Measurements from ENCODE around the gene COLEC11.

The COLEC11 gene

GRCh38 chr2:3644246-3644525 lies 49.3 kb downstream of the COLEC11 start:
- DNase-seq = no peak
- H2AFZ ChIP-seq (ENCODE audit: low read depth, low read length) = no peak overlapping the region
- H3K4me1 ChIP-seq (ENCODE audit: control insufficient read depth, insufficient read depth, low read depth, low read length) = no peaks in the 10 kb centered on the region
- H3K14ac ChIP-seq (ENCODE audit: low read length in 2 of 2) = no peak overlapping the region
- no peak overlapping the region for H3K4me2 ChIP-seq (ENCODE audit: low read length, poor library complexity, severe bottlenecking)
- no peak overlapping the region for H3K27ac ChIP-seq (ENCODE audit: low read length, poor library complexity, severe bottlenecking)
- no peak overlapping the region for H4K91ac ChIP-seq (ENCODE audit: low read length)
- H3K4ac ChIP-seq (ENCODE audit: low read depth in 1 of 2, low read length in 2 of 2) = no peak overlapping the region
- H3K23ac ChIP-seq (ENCODE audit: low read length in 2 of 2) = no peak overlapping the region
- H3K4me3 ChIP-seq (ENCODE audit: insufficient read depth in 1 of 2, low read depth in 1 of 2, low read length in 2 of 2) = no peak overlapping the region
- no peak overlapping the region for H2BK5ac ChIP-seq (ENCODE audit: low read depth, low read length, poor library complexity, severe bottlenecking)
- H2AK5ac ChIP-seq (ENCODE audit: low read length, severe bottlenecking) = no peak overlapping the region
- no peak overlapping the region for H3K9ac ChIP-seq (ENCODE audit: low read length)
- H3K79me1 ChIP-seq (replicated peaks; ENCODE audit: low read length, poor library complexity, severe bottlenecking) = no peaks in the 10 kb centered on the region
- no peaks in the 10 kb centered on the region for H3K36me3 ChIP-seq (ENCODE audit: control insufficient read depth in 1 of 2, insufficient read depth in 2 of 2, low read depth in 1 of 2, low read length in 2 of 2)
- no peak overlapping the region for H2BK15ac ChIP-seq (ENCODE audit: low read depth, poor library complexity, severe bottlenecking)
- peaks cover 11 to 33% of the 10 kb centered on the region in 2 experiments for H3K27me3 ChIP-seq (ENCODE audit: control insufficient read depth in 1 of 2, insufficient read depth in 1 of 2, low read length in 2 of 2)
- no peak overlapping the region for H3K18ac ChIP-seq (ENCODE audit: low read depth in 1 of 2, low read length in 2 of 2)
- H2BK120ac ChIP-seq (ENCODE audit: low read depth, low read length) = no peak overlapping the region
- H4K8ac ChIP-seq (ENCODE audit: low read length) = no peak overlapping the region
- no peak overlapping the region for H2BK12ac ChIP-seq (ENCODE audit: low read length in 2 of 2)
- H3K9me3 ChIP-seq (ENCODE audit: control insufficient read depth, low read length) = no peaks in the 10 kb centered on the region

GRCh38 chr2:3644891-3645605 lies 50.1 kb downstream of the COLEC11 start:
- Histone ChIP-seq H3K9ac (ENCODE audit: low read length) (no peak overlapping the region), H2AFZ (ENCODE audit: low read depth, low read length) (no peak overlapping the region), H3K4me3 (ENCODE audit: insufficient read depth in 1 of 2, low read depth in 1 of 2, low read length in 2 of 2) (no peak overlapping the region), H3K18ac (ENCODE audit: low read depth in 1 of 2, low read length in 2 of 2) (no peak overlapping the region), H3K36me3 (ENCODE audit: control insufficient read depth in 1 of 2, insufficient read depth in 2 of 2, low read depth in 1 of 2, low read length in 2 of 2) (no peaks in the 10 kb centered on the region), H3K79me1 (replicated peaks; ENCODE audit: low read length, poor library complexity, severe bottlenecking) (no peaks in the 10 kb centered on the region), H3K4me1 (ENCODE audit: control insufficient read depth, insufficient read depth, low read depth, low read length) (no peaks in the 10 kb centered on the region), H3K27me3 (ENCODE audit: control insufficient read depth in 1 of 2, insufficient read depth in 1 of 2, low read length in 2 of 2) (peaks cover 16 to 39% of the 10 kb centered on the region in 2 experiments), H3K27ac (ENCODE audit: low read length, poor library complexity, severe bottlenecking) (no peak overlapping the region), H3K14ac (ENCODE audit: low read length in 2 of 2) (no peak overlapping the region), H2BK12ac (ENCODE audit: low read length in 2 of 2) (no peak overlapping the region), H3K4me2 (ENCODE audit: low read length, poor library complexity, severe bottlenecking) (no peak overlapping the region), H4K91ac (ENCODE audit: low read length) (peak overlapping the region; percentile 37), H2AK5ac (ENCODE audit: low read length, severe bottlenecking) (no peak overlapping the region), H2BK5ac (ENCODE audit: low read depth, low read length, poor library complexity, severe bottlenecking) (no peak overlapping the region), H2BK15ac (ENCODE audit: low read depth, poor library complexity, severe bottlenecking) (no peak overlapping the region), H3K9me3 (ENCODE audit: control insufficient read depth, low read length) (no peaks in the 10 kb centered on the region), H4K8ac (ENCODE audit: low read length) (no peak overlapping the region), H3K23ac (ENCODE audit: low read length in 2 of 2) (no peak overlapping the region), H2BK120ac (ENCODE audit: low read depth, low read length) (no peak overlapping the region), H3K4ac (ENCODE audit: low read depth in 1 of 2, low read length in 2 of 2) (no peak overlapping the region)
- WGBS = 92% methylated on average over 13 of the region's 15 CpGs
- no peak for DNase-seq

GRCh38 chr2:3645745-3646389 lies 51.0 kb downstream of the COLEC11 start:
- H4K8ac ChIP-seq (ENCODE audit: low read length) = no peak overlapping the region
- no peak overlapping the region for H3K4ac ChIP-seq (ENCODE audit: low read depth in 1 of 2, low read length in 2 of 2)
- H3K79me1 ChIP-seq (replicated peaks; ENCODE audit: low read length, poor library complexity, severe bottlenecking) = no peaks in the 10 kb centered on the region
- no peak overlapping the region for H2AK5ac ChIP-seq (ENCODE audit: low read length, severe bottlenecking)
- H3K9ac ChIP-seq (ENCODE audit: low read length) = no peak overlapping the region
- peaks cover 16 to 41% of the 10 kb centered on the region in 2 experiments for H3K27me3 ChIP-seq (ENCODE audit: control insufficient read depth in 1 of 2, insufficient read depth in 1 of 2, low read length in 2 of 2)
- no peak overlapping the region for H3K23ac ChIP-seq (ENCODE audit: low read length in 2 of 2)
- no peak overlapping the region for H3K4me2 ChIP-seq (ENCODE audit: low read length, poor library complexity, severe bottlenecking)
- H3K4me3 ChIP-seq (ENCODE audit: insufficient read depth in 1 of 2, low read depth in 1 of 2, low read length in 2 of 2) = no peak overlapping the region
- WGBS = 94% methylated on average over 9 of the region's 10 CpGs
- H3K9me3 ChIP-seq (ENCODE audit: control insufficient read depth, low read length) = no peaks in the 10 kb centered on the region
- H3K36me3 ChIP-seq (ENCODE audit: control insufficient read depth in 1 of 2, insufficient read depth in 2 of 2, low read depth in 1 of 2, low read length in 2 of 2) = no peaks in the 10 kb centered on the region
- peaks cover 5% of the 10 kb centered on the region for H3K4me1 ChIP-seq (ENCODE audit: control insufficient read depth, insufficient read depth, low read depth, low read length)
- H4K91ac ChIP-seq (ENCODE audit: low read length) = no peak overlapping the region
- H2BK15ac ChIP-seq (ENCODE audit: low read depth, poor library complexity, severe bottlenecking) = no peak overlapping the region
- no peak overlapping the region for H2BK5ac ChIP-seq (ENCODE audit: low read depth, low read length, poor library complexity, severe bottlenecking)
- H2AFZ ChIP-seq (ENCODE audit: low read depth, low read length) = no peak overlapping the region
- no peak for DNase-seq
- no peak overlapping the region for H3K27ac ChIP-seq (ENCODE audit: low read length, poor library complexity, severe bottlenecking)
- no peak overlapping the region for H2BK120ac ChIP-seq (ENCODE audit: low read depth, low read length)
- H2BK12ac ChIP-seq (ENCODE audit: low read length in 2 of 2) = no peak overlapping the region
- no peak overlapping the region for H3K18ac ChIP-seq (ENCODE audit: low read depth in 1 of 2, low read length in 2 of 2)
- H3K14ac ChIP-seq (ENCODE audit: low read length in 2 of 2) = no peak overlapping the region

GRCh38 chr2:3646446-3646845 lies 51.5 kb downstream of the COLEC11 start:
- 88% methylated on average over 5 of the region's 8 CpGs for WGBS
- Histone ChIP-seq H3K23ac (ENCODE audit: low read length in 2 of 2) (no peak overlapping the region), H3K4me3 (ENCODE audit: insufficient read depth in 1 of 2, low read depth in 1 of 2, low read length in 2 of 2) (no peak overlapping the region), H3K18ac (ENCODE audit: low read depth in 1 of 2, low read length in 2 of 2) (no peak overlapping the region), H3K27me3 (ENCODE audit: control insufficient read depth in 1 of 2, insufficient read depth in 1 of 2, low read length in 2 of 2) (peaks cover 16 to 37% of the 10 kb centered on the region in 2 experiments), H2BK12ac (ENCODE audit: low read length in 2 of 2) (no peak overlapping the region), H3K9me3 (ENCODE audit: control insufficient read depth, low read length) (no peaks in the 10 kb centered on the region), H4K8ac (ENCODE audit: low read length) (no peak overlapping the region), H2AK5ac (ENCODE audit: low read length, severe bottlenecking) (no peak overlapping the region), H3K27ac (ENCODE audit: low read length, poor library complexity, severe bottlenecking) (no peak overlapping the region), H2BK5ac (ENCODE audit: low read depth, low read length, poor library complexity, severe bottlenecking) (no peak overlapping the region), H3K4ac (ENCODE audit: low read depth in 1 of 2, low read length in 2 of 2) (no peak overlapping the region), H4K91ac (ENCODE audit: low read length) (no peak overlapping the region), H2BK120ac (ENCODE audit: low read depth, low read length) (no peak overlapping the region), H3K4me1 (ENCODE audit: control insufficient read depth, insufficient read depth, low read depth, low read length) (peaks cover 7% of the 10 kb centered on the region), H3K79me1 (replicated peaks; ENCODE audit: low read length, poor library complexity, severe bottlenecking) (no peaks in the 10 kb centered on the region), H2AFZ (ENCODE audit: low read depth, low read length) (no peak overlapping the region), H2BK15ac (ENCODE audit: low read depth, poor library complexity, severe bottlenecking) (peak overlapping the region; percentile 9), H3K4me2 (ENCODE audit: low read length, poor library complexity, severe bottlenecking) (no peak overlapping the region), H3K36me3 (ENCODE audit: control insufficient read depth in 1 of 2, insufficient read depth in 2 of 2, low read depth in 1 of 2, low read length in 2 of 2) (no peaks in the 10 kb centered on the region), H3K9ac (ENCODE audit: low read length) (no peak overlapping the region), H3K14ac (ENCODE audit: low read length in 2 of 2) (no peak overlapping the region)
- no peak for DNase-seq
